Ecto neural progenitor cell (in vitro differentiated cells): ENCODE measurements around the gene EYA2.

ENCODE experiments used
- DNase-seq: peaks from one replicate; pipeline ENCODE4 v3.0.0-alpha.2; 2018; ENCODE audit warnings: low spot score

EYA2 gene

GRCh38 chr20:47227119-47227518 lies 332.5 kb downstream of the EYA2 start:
- no peak for DNase-seq

GRCh38 chr20:47227576-47227975 lies 332.9 kb downstream of the EYA2 start:
- DNase-seq, result no peak

- DNase-seq, result no peak
These were observed 334.0 kb downstream of the EYA2 start for GRCh38 chr20:47228654-47229053.

- no peak for DNase-seq
These were observed 336.2 kb downstream of the EYA2 start for GRCh38 chr20:47230811-47231256.

- DNase-seq, result no peak
These were observed 336.9 kb downstream of the EYA2 start for GRCh38 chr20:47231382-47232039.

GRCh38 chr20:47232518-47232917 lies 337.9 kb downstream of the EYA2 start:
- DNase-seq, result no peak

GRCh38 chr20:47233333-47234188 lies 338.9 kb downstream of the EYA2 start:
- no peak for DNase-seq

- no peak for DNase-seq
These were observed 340.5 kb downstream of the EYA2 start for GRCh38 chr20:47235111-47235510.

- no peak for DNase-seq
These were observed 341.4 kb downstream of the EYA2 start for GRCh38 chr20:47235853-47236638.

- no peak for DNase-seq
These were observed 341.9 kb downstream of the EYA2 start for GRCh38 chr20:47236639-47236900.

- no peak for DNase-seq
These were observed 343.1 kb downstream of the EYA2 start for GRCh38 chr20:47237715-47238114.
